HepG2 (cell line): ENCODE measurements around the gene AGAP1. TPM values are rescaled to one million over a fixed set of nuclear protein-coding genes. Genes with fewer than 3 reads are reported as not detected.

ENCODE experiments used
- AGO1 ChIP-seq: fragments of 200-400 bp; formaldehyde crosslinking; IDR thresholded peaks from 2 replicates; pipeline ENCODE4 v1.6.1; 2017; ENCODE audit warnings: mild to moderate bottlenecking, low read depth, low read length, moderate library complexity; ENCODE audit not compliant: poor library complexity, severe bottlenecking
- DR1 ChIP-seq: sonication (generic); formaldehyde crosslinking; IDR thresholded peaks from 2 replicates; pipeline ENCODE4 v1.8.0; 2021; ENCODE audit warnings: mild to moderate bottlenecking, missing genetic modification reagents, inconsistent platforms
- HINFP ChIP-seq: sonication (generic); formaldehyde crosslinking; IDR thresholded peaks from 2 replicates; pipeline ENCODE4 v1.4.0; 2020; ENCODE audit warnings: low read depth, mild to moderate bottlenecking, missing genetic modification reagents
- IRF9 ChIP-seq: sonication (generic); formaldehyde crosslinking; IDR thresholded peaks from 2 replicates; pipeline ENCODE4 v1.8.0; 2022; ENCODE audit warnings: missing genetic modification reagents, mild to moderate bottlenecking, borderline replicate concordance
- NFIB ChIP-seq: sonication (generic); formaldehyde crosslinking; IDR thresholded peaks from 2 replicates; pipeline ENCODE4 v1.9.0; 2021; ENCODE audit warnings: missing genetic modification reagents, mild to moderate bottlenecking, borderline replicate concordance
- PAXIP1 ChIP-seq: sonication (generic); formaldehyde crosslinking; conservative IDR thresholded peaks from 2 replicates; pipeline ENCODE4 v1.4.0; 2020; ENCODE audit warnings: mild to moderate bottlenecking, missing genetic modification reagents, moderate library complexity
- ZNF232 ChIP-seq: sonication (generic); formaldehyde crosslinking; IDR thresholded peaks from 2 replicates; pipeline ENCODE4 v1.4.0; 2020; ENCODE audit warnings: missing genetic modification reagents, borderline replicate concordance
- ZNF263 ChIP-seq: sonication (generic); formaldehyde crosslinking; IDR thresholded peaks from 2 replicates; pipeline ENCODE4 v1.4.0; 2020; ENCODE audit warnings: missing genetic modification reagents
- ZNF432 ChIP-seq: sonication (generic); formaldehyde crosslinking; IDR thresholded peaks from 2 replicates; pipeline ENCODE4 v1.5.0; 2020; ENCODE audit warnings: missing genetic modification reagents, mild to moderate bottlenecking, borderline replicate concordance
- ZNF572 ChIP-seq: sonication (generic); formaldehyde crosslinking; IDR thresholded peaks from 2 replicates; pipeline ENCODE4 v1.5.1; 2020; ENCODE audit warnings: mild to moderate bottlenecking, missing genetic modification reagents
- ZNF598 ChIP-seq: sonication (generic); formaldehyde crosslinking; IDR thresholded peaks from 2 replicates; pipeline ENCODE4 v1.5.1; 2020; ENCODE audit warnings: mild to moderate bottlenecking, missing genetic modification reagents, borderline replicate concordance
- ZNF639 ChIP-seq: conservative IDR thresholded peaks from 2 replicates; pipeline ENCODE4 v1.6.1; 2018; ENCODE audit warnings: missing genetic modification reagents
- ZNF777 ChIP-seq: sonication (generic); formaldehyde crosslinking; IDR thresholded peaks from 2 replicates; pipeline ENCODE4 v1.4.0; 2020; ENCODE audit warnings: missing genetic modification reagents
- ZNF788 ChIP-seq: sonication (generic); formaldehyde crosslinking; IDR thresholded peaks from 2 replicates; pipeline ENCODE4 v1.5.0; 2020; ENCODE audit warnings: mild to moderate bottlenecking, missing genetic modification reagents, borderline replicate concordance
- polyA plus RNA-seq, 8 experiments: library from polyadenylated mRNA; depleted of rRNA in 3 of 8; stranded (reverse) in 7 of 8; unstranded in 1 of 8; fragments of >200 nt; fragmentation: Illumina TruSeq in 4 of 8; extraction: Trizol in 4 of 8; gene quantifications; 2 replicates each; pipeline versions ENCODE4 v1.2.1 to v1.2.3, GENCODE V29; 2011 to 2016; ENCODE audit warnings: low read depth in 4 of 8, missing spikeins in 1 of 8, mixed read lengths in 1 of 8; ENCODE audit not compliant: insufficient read depth in 1 of 8
- total RNA-seq, 5 experiments: library from RNA; depleted of rRNA; stranded (reverse); fragments of >200 nt; fragmentation: Illumina TruSeq; extraction: Trizol; gene quantifications; 2 replicates each; pipeline ENCODE4 v1.2.3, GENCODE V29; 2016; ENCODE audit warnings: low read depth in 1 of 5
- TF ChIP-seq, protein P1 (sequence below): sonication (generic); formaldehyde crosslinking; IDR thresholded peaks from 2 replicates; pipeline ENCODE4 v1.5.0; 2020; ENCODE audit warnings: mild to moderate bottlenecking, low read depth, missing genetic modification reagents, borderline replicate concordance
- TF ChIP-seq, protein P2 (sequence below): sonication (generic); formaldehyde crosslinking; IDR thresholded peaks from 2 replicates; pipeline ENCODE4 v1.4.0; 2020; ENCODE audit warnings: missing genetic modification reagents; ENCODE audit errors: not compliant biosample characterization
- TF ChIP-seq, protein P3 (sequence below): sonication (generic); formaldehyde crosslinking; IDR thresholded peaks from 2 replicates; pipeline ENCODE4 v1.4.0; 2020; ENCODE audit warnings: missing genetic modification reagents, borderline replicate concordance

The AGAP1 gene
- total and polyA plus RNA-seq, 2 of the 13 experiments (the other 11 are each of a cell fraction or from before 2014, with no cell fraction given) = 21.2 to 32.7 TPM

DNA sequence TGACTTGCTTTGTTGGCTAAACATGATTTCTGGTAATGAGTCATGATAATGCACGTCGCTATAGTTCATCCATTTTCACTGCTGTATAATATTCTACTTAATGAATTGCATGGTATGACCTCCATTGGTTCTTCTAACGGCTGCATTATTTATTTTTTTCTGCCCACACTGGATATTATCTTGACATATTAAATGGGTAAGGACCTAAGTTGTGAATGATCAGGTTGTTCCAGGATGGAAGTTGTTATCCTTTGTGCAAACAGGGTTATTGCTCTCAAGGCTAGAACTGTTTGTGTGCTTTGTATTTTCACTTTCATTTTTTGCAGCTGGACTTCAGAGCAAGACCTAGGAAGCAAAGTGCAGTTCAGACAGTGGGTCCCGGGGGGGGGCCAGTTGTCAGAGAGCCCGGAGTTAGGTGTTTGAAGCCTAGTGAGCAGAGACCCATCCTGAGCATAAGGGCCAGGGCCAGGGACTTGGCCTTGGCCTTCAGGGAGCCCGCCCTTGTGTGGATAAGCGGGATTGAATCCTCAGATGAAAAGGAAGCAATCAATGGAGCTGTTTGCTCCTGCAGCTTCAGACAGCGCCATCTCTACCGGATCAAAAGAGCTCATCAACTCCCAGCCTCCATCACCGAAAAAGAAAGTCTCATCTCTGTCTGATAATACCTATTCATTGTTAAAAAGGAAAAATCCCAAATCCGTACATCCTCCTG is 48.2 kb downstream of the AGAP1 start (continued):
- peak; percentile 98 for TF ChIP-seq PAXIP1 (CRISPR knock-in tag)
- TF ChIP-seq ZNF639 (CRISPR knock-in tag) = peak; percentile 60; the same call in 1 of the 2 replicates
- no peak for TF ChIP-seq ZNF263 (CRISPR knock-in tag)
- no peak for TF ChIP-seq ZNF232 (CRISPR knock-in tag)
- no peak for TF ChIP-seq AGO1
- TF ChIP-seq ZNF598 (CRISPR knock-in tag) = 0 out of 2 replicates have a peak, but pooled peaks have one; percentile 49
- peak; percentile 71; the same call in 1 of the 2 replicates for TF ChIP-seq HINFP (CRISPR knock-in tag)
- TF ChIP-seq, protein P1, sequence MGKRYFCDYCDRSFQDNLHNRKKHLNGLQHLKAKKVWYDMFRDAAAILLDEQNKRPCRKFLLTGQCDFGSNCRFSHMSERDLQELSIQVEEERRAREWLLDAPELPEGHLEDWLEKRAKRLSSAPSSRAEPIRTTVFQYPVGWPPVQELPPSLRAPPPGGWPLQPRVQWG (CRISPR knock-in tag) = no peak
- TF ChIP-seq DR1 (CRISPR knock-in tag) = no peak
- no peak for TF ChIP-seq NFIB (CRISPR knock-in tag)
- TF ChIP-seq, protein P2, sequence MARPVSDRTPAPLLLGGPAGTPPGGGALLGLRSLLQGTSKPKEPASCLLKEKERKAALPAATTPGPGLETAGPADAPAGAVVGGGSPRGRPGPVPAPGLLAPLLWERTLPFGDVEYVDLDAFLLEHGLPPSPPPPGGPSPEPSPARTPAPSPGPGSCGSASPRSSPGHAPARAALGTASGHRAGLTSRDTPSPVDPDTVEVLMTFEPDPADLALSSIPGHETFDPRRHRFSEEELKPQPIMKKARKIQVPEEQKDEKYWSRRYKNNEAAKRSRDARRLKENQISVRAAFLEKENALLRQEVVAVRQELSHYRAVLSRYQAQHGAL (CRISPR knock-in tag) = no peak
- 0 out of 2 replicates have a peak, but pooled peaks have one; percentile 56 for TF ChIP-seq ZNF572 (CRISPR knock-in tag)
- peak; percentile 57; the same call in 1 of the 2 replicates for TF ChIP-seq IRF9 (CRISPR knock-in tag)
- TF ChIP-seq ZNF777 (CRISPR knock-in tag) = 0 out of 2 replicates have a peak, but pooled peaks have one; percentile 19
- TF ChIP-seq ZNF432 = no peak
- TF ChIP-seq ZNF788 (CRISPR knock-in tag) = peak; percentile 88
- TF ChIP-seq, protein P3, sequence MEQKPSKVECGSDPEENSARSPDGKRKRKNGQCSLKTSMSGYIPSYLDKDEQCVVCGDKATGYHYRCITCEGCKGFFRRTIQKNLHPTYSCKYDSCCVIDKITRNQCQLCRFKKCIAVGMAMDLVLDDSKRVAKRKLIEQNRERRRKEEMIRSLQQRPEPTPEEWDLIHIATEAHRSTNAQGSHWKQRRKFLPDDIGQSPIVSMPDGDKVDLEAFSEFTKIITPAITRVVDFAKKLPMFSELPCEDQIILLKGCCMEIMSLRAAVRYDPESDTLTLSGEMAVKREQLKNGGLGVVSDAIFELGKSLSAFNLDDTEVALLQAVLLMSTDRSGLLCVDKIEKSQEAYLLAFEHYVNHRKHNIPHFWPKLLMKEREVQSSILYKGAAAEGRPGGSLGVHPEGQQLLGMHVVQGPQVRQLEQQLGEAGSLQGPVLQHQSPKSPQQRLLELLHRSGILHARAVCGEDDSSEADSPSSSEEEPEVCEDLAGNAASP (CRISPR knock-in tag) = peak; percentile 88; the same call in 1 of the 2 replicates
